AG08395 (cell line): ENCODE results near the gene TP53BP2.
A peak's percentile ranks its signal among the peaks of the same experiment; 100 is the strongest.
"Not testable (repeated sequence)": the region's sequence is repeated elsewhere in the genome, so short reads cannot be mapped to it uniquely, and the experiment has no call there.

Experiments
- DNase-seq: peaks from one replicate; pipeline ENCODE4 v3.0.0; 2012; ENCODE audit warnings: mixed read lengths, low spot score

TP53BP2 gene

GRCh38 chr1:223742856-223743517, 102.8 kb downstream of the TP53BP2 start:
- DNase-seq, result no peak

GRCh38 chr1:223741861-223742260, 103.9 kb downstream of the TP53BP2 start:
- DNase-seq, result no peak

- not testable (repeated sequence) for DNase-seq
These were observed 105.6 kb downstream of the TP53BP2 start for GRCh38 chr1:223740038-223740736.

GRCh38 chr1:223739366-223740037, 106.2 kb downstream of the TP53BP2 start:
- no peak for DNase-seq

- no peak for DNase-seq
These were observed 107.0 kb downstream of the TP53BP2 start for GRCh38 chr1:223738465-223739365.

GRCh38 chr1:223737342-223737741, 108.4 kb downstream of the TP53BP2 start:
- DNase-seq, result no peak

- DNase-seq, result not testable (repeated sequence)
These were observed 109.1 kb downstream of the TP53BP2 start for GRCh38 chr1:223736638-223737037.

- no peak for DNase-seq
These were observed 111.6 kb downstream of the TP53BP2 start for GRCh38 chr1:223733898-223734852.

- DNase-seq, result no peak
These were observed 112.6 kb downstream of the TP53BP2 start for GRCh38 chr1:223732993-223733798.

- DNase-seq, result peak; percentile 58
These were observed 114.5 kb downstream of the TP53BP2 start for GRCh38 chr1:223731133-223731770.

- DNase-seq, result no peak
These were observed 115.1 kb downstream of the TP53BP2 start for GRCh38 chr1:223730479-223731132.

GRCh38 chr1:223729906-223730305, 115.8 kb downstream of the TP53BP2 start:
- DNase-seq, result no peak
